MM.1S (cell line): ENCODE data around the gene B4GALT5.

Experiments used
- CTCF ChIP-seq: fragments of 300-600 bp; sonication (generic); IDR thresholded peaks from 2 replicates; pipeline ENCODE4 v1.5.1; 2016; ENCODE audit warnings: antibody characterized with exemption, low read length, mixed read lengths
- EZH2 ChIP-seq: fragments of 300-600 bp; sonication (generic); optimal IDR thresholded peaks from 2 replicates; pipeline ENCODE3; 2017; ENCODE audit warnings: low read depth, mild to moderate bottlenecking, antibody characterized with exemption, low read length, mixed read lengths

- TF ChIP-seq CTCF = no peak
- TF ChIP-seq EZH2 = no peak
Measured at GRCh38 chr20:49693435-49694171, 20.1 kb downstream of the B4GALT5 start.
